Stimulated activated memory B cell treated with anti-CD40 and anti-IgM and Interleukin-4, amounts not matched to agents 10 μg/mL and 1 μg/mL and 100 μg/mL, for 72 hours (primary cell): ENCODE measurements around the gene STX18.

Experiments used
- ATAC-seq: fragments of 150-1000 bp; cut with Tn5 transposase; 2 replicates; pipeline ENCODE4 v1.10.0; 2021
- H3K27ac Mint-ChIP-seq: one replicate; pipeline ENCODE4 v1.8.0; 2022; ENCODE audit warnings: mild to moderate bottlenecking, mixed read lengths
- H3K27me3 Mint-ChIP-seq: one replicate; pipeline ENCODE4 v1.8.0; 2022; ENCODE audit warnings: mixed read lengths
- H3K36me3 Mint-ChIP-seq: one replicate; pipeline ENCODE4 v1.8.0; 2022; ENCODE audit warnings: mixed read lengths
- H3K4me1 Mint-ChIP-seq: one replicate; pipeline ENCODE4 v1.8.0; 2022; ENCODE audit warnings: mixed read lengths
- H3K4me3 Mint-ChIP-seq: one replicate; pipeline ENCODE4 v1.8.0; 2022; ENCODE audit warnings: mild to moderate bottlenecking, moderate library complexity, mixed read lengths
- H3K9me3 Mint-ChIP-seq: one replicate; pipeline ENCODE4 v1.8.0; 2022; ENCODE audit warnings: mixed read lengths

The STX18 gene

DNA sequence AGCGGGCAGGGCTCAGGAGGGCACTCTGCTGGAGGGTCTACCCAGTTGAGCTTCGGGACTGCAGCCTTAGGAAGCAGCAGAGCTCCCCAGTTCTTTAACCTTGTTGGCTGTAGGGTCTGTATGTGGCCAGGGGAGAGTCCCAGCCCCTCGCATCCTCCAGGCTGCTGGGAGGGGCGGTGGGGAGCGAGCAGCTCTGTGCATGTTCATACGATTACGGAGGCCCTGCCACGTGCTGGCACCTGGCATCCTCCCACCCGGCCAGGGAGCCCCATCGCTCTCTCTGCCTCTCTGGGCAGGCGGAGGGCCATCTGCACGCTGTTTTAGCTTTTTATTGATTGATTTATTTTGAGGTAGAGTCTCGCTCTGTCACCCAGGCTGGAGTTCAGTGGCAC lies 133.7 kb downstream of the STX18 start:
- Mint-ChIP-seq H3K27me3 (peaks cover 38% of the 10 kb centered on the region), H3K27ac (no peak overlapping the region), H3K36me3 (no peaks in the 10 kb centered on the region), H3K4me3 (no peak overlapping the region), H3K9me3 (no peaks in the 10 kb centered on the region), H3K4me1 (no peaks in the 10 kb centered on the region)
- no peak for ATAC-seq

DNA sequence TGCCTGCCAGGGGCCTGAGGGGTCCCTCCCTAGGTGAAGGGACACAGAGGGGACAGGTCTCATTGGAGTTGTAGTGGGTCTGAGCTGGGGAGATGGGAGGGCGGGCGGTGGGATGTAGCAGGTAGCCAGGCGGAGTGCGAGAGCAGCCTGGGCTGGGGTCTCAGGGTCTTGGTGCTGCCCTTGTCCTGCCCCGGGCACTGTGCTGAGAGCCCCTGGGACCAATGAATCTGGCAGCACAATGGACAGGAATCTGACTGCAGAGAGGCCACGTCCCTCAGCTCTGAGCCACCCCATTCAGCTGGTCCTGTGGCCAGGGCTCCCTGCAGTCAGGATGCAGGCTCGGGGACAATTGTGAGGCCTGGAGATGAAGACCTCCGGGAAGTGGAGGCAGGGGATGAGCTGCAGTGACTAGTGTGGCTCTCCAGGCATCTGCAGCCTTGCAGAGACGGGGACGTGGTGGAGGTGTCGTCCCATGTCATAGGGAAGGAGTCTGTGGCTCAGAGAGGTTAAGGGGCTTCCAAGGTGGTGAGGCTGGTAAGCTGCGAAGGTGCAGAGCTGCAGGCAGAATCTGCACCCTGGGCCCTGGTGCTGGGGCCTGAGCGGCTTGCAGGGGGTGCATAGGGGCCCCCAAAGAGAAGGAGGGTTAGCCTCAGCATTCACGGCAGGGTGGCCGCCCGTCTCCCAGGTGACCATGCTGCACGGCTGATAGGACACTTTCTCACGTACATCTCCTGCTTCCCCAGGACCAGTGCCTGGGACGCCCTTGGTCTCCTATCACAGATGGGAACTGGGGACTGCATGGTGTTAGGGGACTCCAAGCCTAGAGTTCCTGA lies 134.3 kb downstream of the STX18 start:
- H3K27ac Mint-ChIP-seq, result no peak overlapping the region
- ATAC-seq, result no peak
- peaks cover 44% of the 10 kb centered on the region for H3K27me3 Mint-ChIP-seq
- no peak overlapping the region for H3K4me3 Mint-ChIP-seq
- no peaks in the 10 kb centered on the region for H3K4me1 Mint-ChIP-seq
- no peaks in the 10 kb centered on the region for H3K36me3 Mint-ChIP-seq
- H3K9me3 Mint-ChIP-seq, result no peaks in the 10 kb centered on the region

DNA sequence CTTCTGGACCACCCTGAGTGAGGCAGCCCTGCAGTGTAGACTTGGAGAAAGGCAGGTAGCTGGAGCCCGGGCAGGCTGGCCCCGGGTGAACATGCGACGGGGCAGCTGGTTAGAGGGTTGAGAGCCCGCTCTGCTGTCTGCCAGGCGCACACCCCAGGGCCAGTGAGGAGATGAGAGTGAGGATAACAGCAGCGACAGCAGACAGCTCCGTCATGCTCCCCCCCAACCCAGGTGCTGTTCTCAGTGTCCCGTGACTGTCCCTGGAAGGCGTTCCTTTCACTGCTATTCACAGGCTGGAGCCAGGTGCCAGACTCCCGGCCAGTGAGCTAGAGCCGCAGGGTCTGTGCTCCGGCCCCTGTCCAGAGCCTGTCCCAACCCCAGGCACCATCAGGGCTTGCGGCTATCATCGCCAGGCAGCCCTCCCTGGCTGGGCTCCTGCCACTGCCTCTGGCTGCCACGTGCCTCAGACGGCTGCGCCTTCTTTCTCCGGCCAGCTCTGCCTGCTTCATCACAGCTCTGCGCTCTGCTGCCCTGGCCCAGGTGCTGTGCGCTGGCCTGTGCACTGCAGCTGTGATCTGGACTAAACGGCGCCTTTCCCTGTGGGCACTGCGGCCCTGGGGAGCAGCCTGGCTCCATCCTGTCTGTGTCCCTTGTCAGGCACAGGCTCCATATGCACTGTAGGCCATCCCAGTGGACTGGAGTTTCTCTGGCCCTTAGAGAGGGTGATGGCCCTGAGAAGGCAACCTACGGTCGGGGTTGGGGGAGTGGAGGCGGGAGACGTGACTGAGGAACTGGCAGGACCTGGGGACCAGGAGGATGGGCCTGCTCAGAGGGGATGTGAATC lies 135.2 kb downstream of the STX18 start:
- Mint-ChIP-seq H3K27me3 (peaks cover 47% of the 10 kb centered on the region), H3K36me3 (no peaks in the 10 kb centered on the region), H3K4me1 (no peaks in the 10 kb centered on the region), H3K27ac (no peak overlapping the region), H3K4me3 (no peak overlapping the region), H3K9me3 (no peaks in the 10 kb centered on the region)
- ATAC-seq, result peak; percentile 3

DNA sequence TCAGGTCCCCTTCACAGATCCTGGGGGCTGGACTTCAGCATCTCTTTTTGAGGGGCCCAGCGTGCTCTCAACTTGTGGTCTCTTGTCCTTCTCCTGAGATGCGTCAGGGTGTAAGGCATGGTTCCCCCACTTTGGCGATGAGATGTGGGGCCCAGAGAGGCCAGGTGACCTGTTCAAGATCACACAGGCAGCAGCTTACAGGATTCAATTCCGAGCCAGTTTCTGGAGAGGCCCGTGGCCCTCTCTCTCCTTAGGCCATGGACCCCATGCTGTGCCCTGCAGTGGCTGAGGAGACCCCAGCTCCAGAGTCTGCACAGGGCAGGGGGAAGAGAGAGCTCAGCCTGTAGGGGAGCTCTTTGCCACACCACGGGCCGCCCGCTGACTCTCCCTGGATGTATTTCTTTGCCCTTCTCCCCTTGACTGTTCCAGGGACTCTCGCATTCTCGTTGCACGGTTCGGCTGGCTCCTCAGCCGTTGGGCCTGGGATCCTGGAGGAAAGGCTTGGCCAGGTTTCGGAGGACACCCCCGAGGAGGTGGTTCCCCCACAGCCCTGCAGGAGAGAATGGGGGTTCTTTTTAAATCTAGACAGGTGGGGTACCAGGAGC lies 136.4 kb downstream of the STX18 start:
- H3K4me1 Mint-ChIP-seq, result no peaks in the 10 kb centered on the region
- peaks cover 49% of the 10 kb centered on the region for H3K27me3 Mint-ChIP-seq
- H3K9me3 Mint-ChIP-seq, result no peaks in the 10 kb centered on the region
- H3K36me3 Mint-ChIP-seq, result no peaks in the 10 kb centered on the region
- H3K4me3 Mint-ChIP-seq, result no peak overlapping the region
- H3K27ac Mint-ChIP-seq, result no peak overlapping the region
- ATAC-seq, result no peak

DNA sequence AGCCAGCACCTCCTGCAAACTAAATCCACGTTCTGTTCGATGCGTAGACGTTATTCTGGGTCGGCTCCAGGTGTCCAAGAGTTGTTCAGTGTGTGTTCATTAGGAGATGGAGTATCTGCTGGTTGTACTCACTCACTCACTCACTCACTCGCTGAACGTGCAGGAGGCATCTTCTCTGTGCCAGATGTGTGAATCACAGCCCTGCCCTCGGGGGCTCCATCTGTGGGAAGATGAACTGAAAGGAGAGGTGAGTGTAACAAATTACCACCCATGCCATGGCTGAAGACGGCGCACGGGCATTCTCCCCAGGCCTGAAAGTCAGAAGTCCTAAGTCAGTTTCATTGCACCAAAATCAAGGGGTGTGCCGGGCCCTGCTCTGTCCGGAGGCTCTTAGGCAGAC lies 138.9 kb downstream of the STX18 start:
- Mint-ChIP-seq H3K4me3 (no peak overlapping the region), H3K36me3 (no peaks in the 10 kb centered on the region), H3K27ac (no peak overlapping the region), H3K9me3 (peaks cover 3% of the 10 kb centered on the region), H3K4me1 (no peaks in the 10 kb centered on the region), H3K27me3 (peaks cover 71% of the 10 kb centered on the region)
- ATAC-seq, result no peak

DNA sequence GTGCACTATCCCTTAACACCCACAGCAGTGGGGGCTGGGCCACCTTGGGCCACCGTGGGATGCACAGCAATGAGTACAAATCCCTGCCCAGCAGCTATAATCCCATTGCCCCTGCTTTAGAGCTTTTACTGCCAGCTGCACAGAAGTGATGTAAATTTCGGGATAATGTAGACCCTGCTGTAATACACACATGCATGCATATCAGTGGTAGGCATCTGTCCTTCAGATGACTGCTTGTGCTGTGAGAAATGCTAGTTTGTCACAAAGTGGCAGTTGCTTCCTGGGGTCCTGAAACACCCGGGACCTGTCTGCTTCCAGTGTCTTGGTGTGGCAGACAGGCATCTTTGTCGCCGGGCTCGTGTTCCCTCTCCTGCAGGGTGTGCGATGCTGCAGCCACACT lies 140.8 kb downstream of the STX18 start:
- H3K27ac Mint-ChIP-seq, result no peak overlapping the region

DNA sequence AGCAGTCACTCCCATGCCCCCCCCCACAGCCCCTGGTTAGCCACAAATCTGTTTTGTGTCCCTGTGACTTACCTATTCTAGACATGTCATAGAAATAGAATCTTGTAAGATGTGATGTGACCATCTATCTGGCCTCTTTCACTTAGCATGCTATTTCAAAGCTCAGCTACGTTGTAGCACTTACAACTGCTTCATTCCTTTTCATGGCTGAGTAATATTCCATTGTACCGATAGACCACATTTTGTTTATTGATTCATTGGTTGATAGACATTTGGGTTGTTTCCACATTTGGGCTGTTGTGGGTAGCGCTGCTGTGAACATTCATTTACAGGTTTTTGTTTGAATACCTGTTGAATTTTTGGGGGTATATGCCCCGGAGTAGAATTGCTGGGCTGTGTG lies 143.4 kb downstream of the STX18 start:
- Mint-ChIP-seq H3K9me3 (peaks cover 3% of the 10 kb centered on the region), H3K36me3 (no peaks in the 10 kb centered on the region), H3K4me1 (peaks cover 17% of the 10 kb centered on the region), H3K27me3 (peaks cover 77% of the 10 kb centered on the region), H3K27ac (no peak overlapping the region), H3K4me3 (no peak overlapping the region)
- ATAC-seq, result no peak

More for the DNA sequence above, 140.8 kb downstream of the STX18 start:
- Mint-ChIP-seq H3K36me3 (no peaks in the 10 kb centered on the region), H3K4me1 (peaks cover 11% of the 10 kb centered on the region), H3K27me3 (peaks cover 68% of the 10 kb centered on the region), H3K9me3 (peaks cover 3% of the 10 kb centered on the region), H3K4me3 (no peak overlapping the region)
- ATAC-seq, result no peak

DNA sequence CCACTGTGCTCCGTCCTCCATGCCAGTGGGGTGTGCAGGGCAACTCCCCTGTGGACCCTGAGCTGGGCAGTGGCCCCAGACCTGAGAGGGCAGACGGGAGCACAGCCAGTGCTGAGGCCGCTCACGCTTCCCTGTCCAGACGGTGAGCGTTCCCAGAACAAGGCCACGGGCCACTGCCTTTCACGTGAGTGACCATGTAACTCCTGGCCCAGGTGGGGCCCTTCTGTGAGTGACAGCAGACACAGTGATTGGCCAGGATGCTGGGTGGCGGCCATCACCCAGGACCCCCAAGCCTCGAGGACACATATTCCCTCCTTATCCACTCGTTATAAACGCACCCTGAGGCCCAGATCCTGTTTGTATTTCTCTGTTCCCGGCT lies 144.4 kb downstream of the STX18 start:
- Mint-ChIP-seq H3K36me3 (no peaks in the 10 kb centered on the region), H3K9me3 (peaks cover 3% of the 10 kb centered on the region), H3K27ac (no peak overlapping the region), H3K27me3 (peaks cover 77% of the 10 kb centered on the region), H3K4me1 (peaks cover 17% of the 10 kb centered on the region), H3K4me3 (no peak overlapping the region)
- ATAC-seq, result no peak

DNA sequence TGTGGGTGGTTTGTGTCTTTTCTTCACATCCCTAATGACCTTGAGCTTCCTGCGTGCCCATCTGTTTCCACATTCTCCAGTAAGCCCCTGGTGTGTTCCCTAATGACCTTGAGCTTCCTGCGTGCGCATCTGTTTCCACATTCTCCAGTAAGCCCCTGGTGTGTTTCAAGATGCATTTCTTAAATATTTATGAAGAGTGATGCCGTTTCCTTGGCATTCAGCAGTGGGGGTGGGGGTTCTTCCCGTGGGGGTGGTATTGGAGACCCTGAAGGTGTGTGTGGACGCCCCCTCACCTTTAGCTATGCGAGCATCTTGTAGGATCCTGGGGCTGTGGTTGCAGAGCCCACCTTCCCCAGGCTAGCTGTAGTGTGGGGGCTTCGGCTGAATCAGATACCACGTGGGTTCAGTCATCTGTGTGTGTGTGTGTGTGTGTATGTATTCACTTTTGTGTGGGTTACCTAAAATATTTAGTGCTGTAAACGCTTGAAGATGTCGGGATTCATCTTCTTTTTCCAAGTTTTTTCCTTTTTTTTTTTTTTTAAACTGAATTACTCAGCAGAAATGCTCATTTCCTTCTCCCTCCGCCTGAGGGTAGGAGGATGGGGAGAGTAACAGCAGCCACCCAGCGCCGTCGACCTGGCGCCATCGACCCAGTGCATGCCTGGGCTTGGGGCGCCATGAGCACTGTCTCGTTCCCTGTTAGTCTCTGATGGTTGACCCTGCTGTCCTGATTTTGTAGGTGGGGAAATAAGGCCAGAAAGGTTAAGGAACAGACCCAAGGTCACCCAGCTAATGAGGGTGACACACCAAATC lies 145.0 kb downstream of the STX18 start:
- no peak for ATAC-seq
- H3K4me3 Mint-ChIP-seq, result no peak overlapping the region

DNA sequence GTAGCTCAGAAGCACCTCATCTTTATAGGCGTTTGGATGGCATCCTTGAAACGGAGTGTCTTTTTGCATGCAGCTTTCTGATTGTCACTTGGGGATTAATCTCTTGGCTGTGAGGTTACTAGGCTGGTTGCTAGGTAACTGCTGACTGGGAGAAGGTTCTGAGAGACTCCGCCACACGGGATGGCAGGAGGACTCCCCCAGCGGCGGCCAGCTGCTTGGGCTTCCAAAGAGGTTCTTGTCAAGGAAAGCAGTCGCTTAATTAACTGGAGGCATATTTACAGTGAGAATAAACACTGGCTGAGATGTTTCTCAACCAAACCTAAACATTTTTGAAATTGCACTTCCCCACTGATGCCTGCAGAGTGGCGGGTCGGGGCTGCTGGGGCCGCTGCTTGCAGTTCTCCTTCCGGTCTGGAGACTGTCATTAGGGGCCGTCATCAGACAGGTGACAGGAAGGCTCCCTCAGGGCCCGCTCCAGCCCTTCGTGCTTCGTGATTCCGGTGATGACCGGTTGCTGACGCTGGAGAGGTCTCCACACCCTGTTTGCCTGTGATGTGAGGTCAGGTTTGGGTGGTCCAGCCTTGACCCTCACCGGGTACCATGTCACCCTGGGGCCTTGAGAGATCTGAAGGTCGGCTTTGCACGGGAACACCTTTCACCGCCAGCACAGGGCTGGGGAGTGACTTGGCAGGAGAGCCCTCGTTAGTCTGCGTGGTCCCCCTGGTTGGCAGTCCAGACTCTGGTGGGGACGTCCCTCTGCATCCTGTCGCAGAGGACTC lies 145.8 kb downstream of the STX18 start:
- Mint-ChIP-seq H3K4me3 (peak overlapping the region; percentile 55), H3K27me3 (peaks cover 84% of the 10 kb centered on the region), H3K27ac (peak overlapping the region; percentile 32), H3K36me3 (no peaks in the 10 kb centered on the region), H3K9me3 (peaks cover 3% of the 10 kb centered on the region), H3K4me1 (peaks cover 17% of the 10 kb centered on the region)
- ATAC-seq, result peak; percentile 83

More for the DNA sequence above, 145.0 kb downstream of the STX18 start:
- Mint-ChIP-seq H3K27ac (peak overlapping the region; percentile 32), H3K4me1 (peaks cover 17% of the 10 kb centered on the region), H3K27me3 (peaks cover 81% of the 10 kb centered on the region), H3K9me3 (peaks cover 3% of the 10 kb centered on the region), H3K36me3 (no peaks in the 10 kb centered on the region)

DNA sequence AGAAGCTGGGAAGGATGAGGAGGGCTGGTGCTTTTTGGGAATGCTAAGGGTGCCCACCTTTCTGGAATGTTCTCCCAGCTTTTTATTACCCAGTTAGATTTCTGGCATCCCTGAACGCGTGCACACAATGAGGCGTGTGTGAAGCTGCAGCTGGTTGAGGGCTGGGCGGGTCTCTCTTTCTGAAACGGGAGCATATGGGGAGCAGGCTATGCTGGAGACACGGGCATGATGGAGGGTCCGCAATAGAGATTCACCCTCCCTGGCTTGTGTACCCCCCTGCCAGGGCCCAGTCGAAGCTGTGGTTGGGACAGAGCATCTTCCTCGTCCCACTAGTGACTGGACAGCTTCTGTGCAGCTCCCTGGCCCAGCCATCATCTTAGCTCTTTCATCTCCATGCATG lies 146.5 kb downstream of the STX18 start:
- no peak overlapping the region for H3K4me3 Mint-ChIP-seq
- peaks cover 3% of the 10 kb centered on the region for H3K9me3 Mint-ChIP-seq
- no peak overlapping the region for H3K27ac Mint-ChIP-seq
- no peaks in the 10 kb centered on the region for H3K36me3 Mint-ChIP-seq
- H3K27me3 Mint-ChIP-seq, result peaks cover 88% of the 10 kb centered on the region
- no peak for ATAC-seq
- H3K4me1 Mint-ChIP-seq, result peaks cover 17% of the 10 kb centered on the region

DNA sequence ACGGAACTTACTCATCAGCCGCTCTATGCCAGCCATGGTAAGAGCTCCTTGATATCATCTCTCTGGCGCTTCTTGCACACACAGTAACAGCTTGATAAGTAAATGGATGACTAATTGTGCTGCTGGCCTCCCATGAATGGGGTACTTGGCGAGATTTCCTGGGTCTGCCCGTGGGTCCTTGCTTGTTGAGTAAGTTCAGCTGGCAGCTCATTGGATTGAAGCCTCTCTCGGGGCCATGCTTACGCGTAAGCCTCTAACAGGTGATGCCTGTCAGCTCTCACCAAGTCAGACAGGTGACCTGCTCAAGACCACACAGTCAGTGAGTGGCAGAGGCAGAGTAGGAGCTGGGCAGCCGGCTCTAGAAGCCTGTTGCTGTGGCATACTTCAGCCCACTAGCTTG lies 147.2 kb downstream of the STX18 start:
- no peak overlapping the region for H3K4me3 Mint-ChIP-seq
- H3K4me1 Mint-ChIP-seq, result peaks cover 17% of the 10 kb centered on the region
- H3K27ac Mint-ChIP-seq, result no peak overlapping the region
- H3K36me3 Mint-ChIP-seq, result no peaks in the 10 kb centered on the region
- peaks cover 88% of the 10 kb centered on the region for H3K27me3 Mint-ChIP-seq
- no peak for ATAC-seq
- H3K9me3 Mint-ChIP-seq, result peaks cover 3% of the 10 kb centered on the region

DNA sequence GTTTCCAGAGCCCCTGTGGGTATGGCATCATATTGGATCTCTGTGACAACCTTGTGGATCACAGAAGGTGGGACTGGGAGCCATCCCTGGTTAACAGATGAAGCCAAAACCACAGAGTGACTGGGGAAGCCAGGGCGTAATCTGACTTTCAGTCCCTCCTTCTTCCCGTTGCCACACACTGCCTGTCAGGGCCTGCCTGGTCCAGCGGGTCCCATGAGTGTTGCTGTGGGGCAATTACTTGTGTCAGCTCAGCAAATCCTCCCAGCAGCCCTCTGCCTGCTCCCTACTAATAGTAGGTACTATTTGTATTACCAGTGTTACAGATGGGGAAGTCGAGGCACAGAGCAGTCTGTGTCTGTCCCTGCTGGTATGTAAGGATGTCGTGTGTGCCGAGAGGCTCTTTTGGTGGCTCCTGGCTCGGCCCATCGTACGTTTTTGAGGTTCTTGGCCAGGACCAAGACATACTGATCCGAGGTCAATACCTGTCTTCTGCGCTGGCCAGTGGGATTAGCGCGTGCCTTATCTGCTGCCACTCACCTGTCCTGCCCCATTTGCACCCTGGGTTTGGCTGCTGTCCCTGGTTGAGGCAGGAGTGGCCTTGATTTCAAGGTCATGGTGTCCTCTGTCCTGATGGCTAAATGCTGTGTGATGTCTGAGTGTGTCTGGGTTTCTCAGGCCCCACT lies 149.2 kb downstream of the STX18 start:
- no peak overlapping the region for H3K4me3 Mint-ChIP-seq
- ATAC-seq, result no peak
- H3K36me3 Mint-ChIP-seq, result no peaks in the 10 kb centered on the region
- H3K9me3 Mint-ChIP-seq, result no peaks in the 10 kb centered on the region
- H3K27me3 Mint-ChIP-seq, result peaks cover 89% of the 10 kb centered on the region
- H3K27ac Mint-ChIP-seq, result no peak overlapping the region
- H3K4me1 Mint-ChIP-seq, result peaks cover 24% of the 10 kb centered on the region

DNA sequence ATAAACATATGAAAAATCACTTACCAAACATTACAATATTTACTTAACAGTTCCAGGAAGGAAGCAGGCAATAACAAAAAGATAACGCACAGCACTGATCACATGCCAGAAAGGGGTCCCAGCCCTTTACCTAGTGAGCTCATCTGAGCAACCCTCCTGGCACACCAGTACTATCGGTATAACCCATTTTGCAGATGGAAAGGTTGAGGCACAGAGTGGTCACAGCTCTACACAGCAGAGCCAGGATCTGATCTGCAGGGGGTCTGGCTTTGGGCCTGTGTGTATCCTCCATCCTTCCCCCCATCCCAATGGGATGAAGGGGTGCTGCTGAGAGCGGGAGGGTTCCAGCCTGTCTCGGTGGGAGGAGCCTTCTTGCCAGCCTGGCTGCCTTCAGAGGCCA lies 150.0 kb downstream of the STX18 start:
- Mint-ChIP-seq H3K9me3 (no peaks in the 10 kb centered on the region), H3K27ac (no peak overlapping the region), H3K4me1 (peaks cover 22% of the 10 kb centered on the region), H3K36me3 (no peaks in the 10 kb centered on the region), H3K4me3 (no peak overlapping the region), H3K27me3 (peaks cover 81% of the 10 kb centered on the region)
- no peak for ATAC-seq
